WTC11 (cell line): ENCODE measurements around the gene SLC24A4.

ENCODE experiments used
- TF ChIP-seq, protein P1 (sequence below): fragments of 200-600 bp; IDR thresholded peaks from 2 replicates; pipeline ENCODE4 v1.8.0; 2022; ENCODE audit warnings: antibody characterized with exemption
- TF ChIP-seq, protein P2 (sequence below): sonication (generic); formaldehyde crosslinking; IDR thresholded peaks from 2 replicates; pipeline ENCODE4 v1.8.1; 2023; ENCODE audit warnings: mild to moderate bottlenecking, moderate library complexity, missing genetic modification reagents

DNA sequence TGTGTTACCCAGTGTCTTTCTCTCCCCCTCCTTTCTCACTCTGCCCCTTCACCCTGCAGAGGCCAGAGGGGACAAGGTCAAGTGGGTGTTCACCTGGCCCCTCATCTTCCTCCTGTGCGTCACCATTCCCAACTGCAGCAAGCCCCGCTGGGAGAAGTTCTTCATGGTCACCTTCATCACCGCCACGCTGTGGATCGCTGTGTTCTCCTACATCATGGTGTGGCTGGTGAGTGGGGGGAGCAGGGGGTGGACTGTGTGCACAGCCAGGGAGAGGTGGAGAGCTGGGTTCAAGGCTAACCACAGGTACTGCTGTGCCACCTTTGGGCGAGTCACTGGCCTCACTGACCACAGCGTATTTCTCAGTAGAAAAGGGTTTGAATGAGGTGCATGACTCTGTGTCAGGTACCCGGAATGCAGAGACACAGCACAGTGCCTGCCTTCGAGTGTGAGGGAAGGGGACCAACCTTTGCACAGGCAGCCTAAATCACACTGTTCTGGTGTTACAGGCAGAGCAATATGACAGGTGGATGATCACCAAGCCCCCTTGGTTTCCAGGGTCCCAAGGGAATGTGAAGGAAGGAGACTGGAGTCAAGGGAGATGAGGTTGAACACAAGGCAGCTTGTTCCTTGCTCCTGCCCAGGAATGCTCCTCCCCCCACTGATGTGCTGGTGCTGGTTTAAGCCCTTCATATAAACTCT is 159.8 kb downstream of the SLC24A4 start:
- TF ChIP-seq, protein P1, sequence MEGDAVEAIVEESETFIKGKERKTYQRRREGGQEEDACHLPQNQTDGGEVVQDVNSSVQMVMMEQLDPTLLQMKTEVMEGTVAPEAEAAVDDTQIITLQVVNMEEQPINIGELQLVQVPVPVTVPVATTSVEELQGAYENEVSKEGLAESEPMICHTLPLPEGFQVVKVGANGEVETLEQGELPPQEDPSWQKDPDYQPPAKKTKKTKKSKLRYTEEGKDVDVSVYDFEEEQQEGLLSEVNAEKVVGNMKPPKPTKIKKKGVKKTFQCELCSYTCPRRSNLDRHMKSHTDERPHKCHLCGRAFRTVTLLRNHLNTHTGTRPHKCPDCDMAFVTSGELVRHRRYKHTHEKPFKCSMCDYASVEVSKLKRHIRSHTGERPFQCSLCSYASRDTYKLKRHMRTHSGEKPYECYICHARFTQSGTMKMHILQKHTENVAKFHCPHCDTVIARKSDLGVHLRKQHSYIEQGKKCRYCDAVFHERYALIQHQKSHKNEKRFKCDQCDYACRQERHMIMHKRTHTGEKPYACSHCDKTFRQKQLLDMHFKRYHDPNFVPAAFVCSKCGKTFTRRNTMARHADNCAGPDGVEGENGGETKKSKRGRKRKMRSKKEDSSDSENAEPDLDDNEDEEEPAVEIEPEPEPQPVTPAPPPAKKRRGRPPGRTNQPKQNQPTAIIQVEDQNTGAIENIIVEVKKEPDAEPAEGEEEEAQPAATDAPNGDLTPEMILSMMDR = no peak
- TF ChIP-seq, protein P2, sequence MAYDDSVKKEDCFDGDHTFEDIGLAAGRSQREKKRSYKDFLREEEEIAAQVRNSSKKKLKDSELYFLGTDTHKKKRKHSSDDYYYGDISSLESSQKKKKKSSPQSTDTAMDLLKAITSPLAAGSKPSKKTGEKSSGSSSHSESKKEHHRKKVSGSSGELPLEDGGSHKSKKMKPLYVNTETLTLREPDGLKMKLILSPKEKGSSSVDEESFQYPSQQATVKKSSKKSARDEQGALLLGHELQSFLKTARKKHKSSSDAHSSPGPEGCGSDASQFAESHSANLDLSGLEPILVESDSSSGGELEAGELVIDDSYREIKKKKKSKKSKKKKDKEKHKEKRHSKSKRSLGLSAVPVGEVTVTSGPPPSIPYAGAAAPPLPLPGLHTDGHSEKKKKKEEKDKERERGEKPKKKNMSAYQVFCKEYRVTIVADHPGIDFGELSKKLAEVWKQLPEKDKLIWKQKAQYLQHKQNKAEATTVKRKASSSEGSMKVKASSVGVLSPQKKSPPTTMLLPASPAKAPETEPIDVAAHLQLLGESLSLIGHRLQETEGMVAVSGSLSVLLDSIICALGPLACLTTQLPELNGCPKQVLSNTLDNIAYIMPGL = no peak
